NCI-H510A treated with DMSO at 0.1 percent for 48 hours (cell line): ENCODE measurements around the gene SMIM10L2A.
"Not testable (repeated sequence)": the region's sequence is repeated elsewhere in the genome, so short reads cannot be mapped to it uniquely, and the experiment has no call there.

Experiments used
- DNase-seq: peaks from one replicate; lab custom pipeline; 2025; lab: John Stamatoyannopoulos, UW

SMIM10L2A gene

DNA sequence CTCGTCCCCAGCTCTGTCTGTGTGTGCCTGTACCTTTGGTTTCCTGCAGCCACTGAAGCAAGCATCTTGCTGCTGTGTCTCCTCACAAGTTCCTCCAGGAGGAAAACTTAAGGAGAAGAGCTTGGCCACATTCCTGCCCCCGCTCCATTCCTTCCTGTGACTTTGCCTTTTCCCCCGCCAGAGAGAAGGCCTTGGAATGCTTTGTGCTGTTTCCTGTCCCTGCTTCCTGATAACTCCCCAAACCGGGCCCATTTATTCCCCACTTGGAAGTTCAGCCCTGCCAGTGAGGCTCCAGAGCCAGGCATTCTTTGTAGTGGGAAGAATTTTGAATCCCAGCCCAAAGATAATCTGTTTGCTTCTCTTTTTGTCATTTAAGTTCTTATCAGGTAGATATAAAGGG is 33.1 kb downstream of the SMIM10L2A start:
- no peak for DNase-seq

GRCh38 chrX:135461756-135462155 is 40.0 kb downstream of the SMIM10L2A start:
- DNase-seq = not testable (repeated sequence)

DNA sequence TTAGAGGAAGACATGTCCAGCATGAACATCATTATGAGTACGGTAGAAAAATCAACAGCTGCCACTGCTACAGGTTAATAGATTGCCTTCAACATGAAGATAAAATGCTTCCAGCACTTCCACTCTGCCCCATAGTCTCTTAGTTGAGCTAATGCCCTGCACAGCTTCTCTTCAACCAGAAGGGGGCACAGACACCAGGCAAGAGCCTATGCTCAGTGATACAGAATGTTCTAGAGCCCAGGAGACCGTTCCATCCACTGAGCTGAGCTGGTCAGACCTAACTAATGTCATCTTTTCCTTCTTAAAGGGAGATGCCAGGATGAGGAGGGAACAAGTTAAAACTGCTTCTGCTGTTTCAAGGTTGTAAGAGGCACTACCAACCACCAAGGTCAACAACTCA is 42.2 kb downstream of the SMIM10L2A start:
- no peak for DNase-seq

GRCh38 chrX:135476378-135476777 is 54.6 kb downstream of the SMIM10L2A start:
- no peak for DNase-seq

GRCh38 chrX:135477576-135477975 is 55.8 kb downstream of the SMIM10L2A start:
- peak; percentile 0 for DNase-seq
